Adrenal gland (tissue), 12 donors: ENCODE results near the gene ARPC1A. TPM values are rescaled to one million over a fixed set of nuclear protein-coding genes. Genes with fewer than 3 reads are reported as not detected.
"Not testable (repeated sequence)": the region's sequence is repeated elsewhere in the genome, so short reads cannot be mapped to it uniquely, and the experiment has no call there.

Experiments
- DNase-seq, 7 donors: peaks; one replicate each; pipeline ENCODE4 v3.0.0-alpha.2; 2019 to 2020
- H3K27ac ChIP-seq, 5 donors: fragments of 200-600 bp; sonication (generic) in 4 of 5; 1 replicate in 3 of 5; 2 replicates in 2 of 5; pipeline versions ENCODE4 v1.5.1 to v1.8.0; 2016 to 2020; ENCODE audit warnings: mild to moderate bottlenecking in 1 of 5
- H3K27me3 ChIP-seq: fragments of 200-600 bp; 2 replicates; pipeline ENCODE4 v1.8.0; 2021
- H3K36me3 ChIP-seq, 2 donors: fragments of 200-600 bp; replicated peaks in 1 of 2; 1 replicate in 1 of 2; 2 replicates in 1 of 2; pipeline versions ENCODE4 v1.5.1 to v1.8.0; 2018 to 2022
- H3K4me1 ChIP-seq, 2 donors: fragments of 200-600 bp; replicated peaks in 1 of 2; 1 replicate in 1 of 2; 2 replicates in 1 of 2; pipeline versions ENCODE4 v1.5.1 to v1.8.0; 2018 to 2021
- H3K4me3 ChIP-seq, 4 donors: fragments of 200-600 bp; sonication (generic) in 3 of 4; one replicate each; pipeline ENCODE4 v1.5.1; 2016 to 2018
- H3K9me3 ChIP-seq, 3 donors: fragments of 200-600 bp; sonication (generic) in 1 of 3; replicated peaks in 1 of 3; 1 replicate in 2 of 3; 2 replicates in 1 of 3; pipeline versions ENCODE4 v1.5.1 to v1.8.0; 2016 to 2021
- CTCF ChIP-seq, 6 experiments: fragments of 450-650 bp in 4 of 6; fragments of 200-600 bp in 2 of 6; sonication (generic) in 1 of 6; IDR thresholded peaks; 1 replicate in 5 of 6; 2 replicates in 1 of 6; pipeline versions ENCODE4 v1.5.1 to v1.8.0; 2016 to 2021; ENCODE audit warnings: antibody characterized with exemption in 6 of 6, mild to moderate bottlenecking in 2 of 6, moderate library complexity in 1 of 6
- POLR2A ChIP-seq, 2 donors: fragments of 450-650 bp; IDR thresholded peaks; one replicate each; pipeline ENCODE4 v1.6.1; 2017; ENCODE audit warnings: antibody characterized with exemption in 2 of 2, mild to moderate bottlenecking in 2 of 2, moderate library complexity in 1 of 2
- WGBS, 4 donors: extraction: QIAGEN DNeasy Blood & Tissue Kit in 2 of 4; methylation state at CpG; one replicate each; pipeline versions ENCODE4 v1.1.5 to v1.1.7; 2013 to 2017; 5-methylcytosine and 5-hydroxymethylcytosine counted together
- intact Hi-C, 2 donors: fragments of 100-400 bp; cut with DNase I; formaldehyde crosslinking; loops; one replicate each; pipeline versions ENCODE4 v1.14.1 to v1.15.0; 2022 to 2023
- polyA plus RNA-seq, 3 donors: library from polyadenylated mRNA; stranded (reverse); fragments of 200-250 nt in 2 of 3; fragments of 350-450 nt in 1 of 3; fragmentation: Illumina TruSeq in 1 of 3; extraction: RNeasy Lipid Tissue Mini Kit (QIAGEN cat#74804) in 1 of 3; gene quantifications; one replicate each; pipeline ENCODE4 v1.2.3, GENCODE V29; 2013 to 2014
- total RNA-seq, 9 donors: library from RNA; depleted of rRNA in 4 of 9; stranded (reverse); fragments of >200 nt in 4 of 9; fragments of 120-200 nt in 1 of 9; fragmentation: NEBNext Ultra II Directional in 1 of 9; extraction: Animal tissue kit (Norgen Biotek cat#: 25700) in 1 of 9; gene quantifications; one replicate each; pipeline versions ENCODE4 v1.1.0 to v1.2.4, GENCODE V29; 2013 to 2023
- donor health status: healthy with polysubstance abuse.
- donor health status: Bipolar disorder and iron deficiency.
- donor health status: DM: yes; HTN: yes; CAD: no.
- donor health status: DM: no; HTN: no; CAD: no.
- donor health status: DM: no; HTN: no; CAD: no.
- donor health status: DM: yes; HTN: yes; CAD: no.

ARPC1A gene
- total and polyA plus RNA-seq, 12 donors = 118 to 214 (median 152) TPM

DNA sequence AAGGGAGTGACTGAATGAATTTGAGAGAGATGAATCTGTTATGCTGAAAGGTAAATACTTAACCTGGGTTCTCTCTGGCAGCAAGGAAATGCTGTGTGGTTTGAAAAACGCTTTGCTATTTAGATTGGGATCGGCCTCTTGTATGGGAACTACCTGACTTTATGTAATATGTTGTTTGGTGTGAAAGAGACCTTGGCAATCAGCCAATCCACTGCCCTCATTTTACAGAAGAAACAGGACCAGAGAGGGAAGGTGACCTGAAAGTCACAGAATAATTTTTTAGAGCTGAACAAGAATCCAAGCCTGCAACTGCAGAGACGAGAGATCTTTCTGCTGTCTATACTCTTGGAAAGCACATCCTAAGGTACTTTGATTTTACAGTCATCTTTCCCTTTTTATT is 84.1 kb downstream of the ARPC1A start:
- Histone ChIP-seq H3K9me3 (no peaks in the 10 kb centered on the region), H3K27me3 (no peaks in the 10 kb centered on the region), H3K4me1 (peaks cover 16 to 39% of the 10 kb centered on the region in 2 donors), H3K36me3 (peaks cover 0 to 44% of the 10 kb centered on the region in 2 donors), H3K27ac (peak overlapping the region in 3 of 5 donors; percentile 91 to 99 (median 98)), H3K4me3 (peak overlapping the region in 2 of 4 donors; percentile 83 to 99)
- no peak for DNase-seq
- no peak for TF ChIP-seq POLR2A (IDR thresholded peaks at IDR 0.05)
- no peak for TF ChIP-seq CTCF (IDR thresholded peaks at IDR 0.05)
- WGBS, 4 donors = 22 to 31% (median 24%) methylated on average over 3 of the region's 3 CpGs
- intact Hi-C loops = no loop called here

- H3K4me3 ChIP-seq = no peak overlapping the region
- no peaks in the 10 kb centered on the region for H3K9me3 ChIP-seq
- no peak for TF ChIP-seq CTCF (IDR thresholded peaks at IDR 0.05)
- no peak for TF ChIP-seq POLR2A (IDR thresholded peaks at IDR 0.05)
- peaks cover 0 to 52% of the 10 kb centered on the region in 2 donors for H3K36me3 ChIP-seq
- 79 to 100% (median 96%) methylated on average over 2 of the region's 2 CpGs for WGBS, 4 donors
- no peak for DNase-seq
- peaks cover 16 to 34% of the 10 kb centered on the region in 2 donors for H3K4me1 ChIP-seq
- H3K27ac ChIP-seq = no peak overlapping the region
- intact Hi-C loops = no loop called here
- no peaks in the 10 kb centered on the region for H3K27me3 ChIP-seq
Observed at GRCh38 chr7:99410635-99411034, 84.9 kb downstream of the ARPC1A start.

GRCh38 chr7:99415513-99416127 is 89.9 kb downstream of the ARPC1A start:
- intact Hi-C loops = loop anchor here in 1 of 2 donors (5.0 kb wide), 1 partner anchor 53 kb away; no protein-coding TSS in a partner anchor
- H3K4me1 ChIP-seq, H3K9me3 ChIP-seq, H3K4me3 ChIP-seq, H3K27me3 ChIP-seq: not testable (repeated sequence)
- TF ChIP-seq CTCF (IDR thresholded peaks at IDR 0.05) = peak; percentile 57 to 81 (median 68)
- peaks cover 0 to 97% of the 10 kb centered on the region in 2 donors for H3K36me3 ChIP-seq
- 47 to 54% (median 53%) methylated on average over 17 of the region's 17 CpGs for WGBS, 4 donors
- DNase-seq = peak; percentile 75 to 92 (median 80)
- peak overlapping the region in 1 of 5 donors; percentile 54 for H3K27ac ChIP-seq

Other genes with a start within 250 kb of the ARPC1A start
- gene SMURF1, start 181.8 kb upstream of the ARPC1A start, total RNA-seq = 10 to 100 TPM; 16.7 to 40.3 (median 23.2) TPM
- 10 to 100 TPM in 2 of 3 donors, 1 to 10 TPM in 1; 8.9 to 16.7 (median 14.8) TPM for gene SMURF1, start 181.8 kb upstream of the ARPC1A start, polyA plus RNA-seq
- gene KPNA7, start 117.8 kb upstream of the ARPC1A start, total RNA-seq = under 1 TPM in 1 of 9 donors, not detected in 8; 0.28 TPM
- gene KPNA7, start 117.8 kb upstream of the ARPC1A start, polyA plus RNA-seq = under 1 TPM in 1 of 3 donors, not detected in 2; 0.07 TPM
- gene MYH16, start 53.1 kb upstream of the ARPC1A start, total RNA-seq = under 1 TPM in 1 of 9 donors, not detected in 8; 0.28 TPM
- under 1 TPM in 1 of 3 donors, not detected in 2; 0.03 TPM for gene MYH16, start 53.1 kb upstream of the ARPC1A start, polyA plus RNA-seq
- gene ARPC1B, start 48.8 kb downstream of the ARPC1A start, total RNA-seq = 100 to 1,000 TPM in 5 of 9 donors, 10 to 100 TPM in 4; 74.3 to 353 (median 103) TPM
- 10 to 100 TPM; 57.2 to 97.9 (median 90.7) TPM for gene ARPC1B, start 48.8 kb downstream of the ARPC1A start, polyA plus RNA-seq
- 100 to 1,000 TPM in 1 of 9 donors, 10 to 100 TPM in 8; 43.6 to 126 (median 89.3) TPM for gene PDAP1, start 82.7 kb downstream of the ARPC1A start, total RNA-seq
- 100 to 1,000 TPM in 1 of 3 donors, 10 to 100 TPM in 2; 87.8 to 187 (median 95.8) TPM for gene PDAP1, start 82.7 kb downstream of the ARPC1A start, polyA plus RNA-seq
- 100 to 1,000 TPM in 2 of 9 donors, 10 to 100 TPM in 7; 59.0 to 129 (median 76.7) TPM for gene BUD31, start 83.1 kb downstream of the ARPC1A start, total RNA-seq
- gene BUD31, start 83.1 kb downstream of the ARPC1A start, polyA plus RNA-seq = 100 to 1,000 TPM; 141 to 287 (median 208) TPM
- gene PTCD1, start 112.9 kb downstream of the ARPC1A start, total RNA-seq = 1 to 10 TPM; 4.5 to 9.2 (median 6.1) TPM
- 1 to 10 TPM; 2.5 to 6.5 (median 3.6) TPM for gene PTCD1, start 112.9 kb downstream of the ARPC1A start, polyA plus RNA-seq
- gene CPSF4, start 113.0 kb downstream of the ARPC1A start, total RNA-seq = 10 to 100 TPM; 21.8 to 40.5 (median 27.7) TPM
- 10 to 100 TPM; 16.0 to 40.1 (median 38.0) TPM for gene CPSF4, start 113.0 kb downstream of the ARPC1A start, polyA plus RNA-seq
- 1,000 to 10,000 TPM in 2 of 9 donors, 100 to 1,000 TPM in 7; 281 to 1,322 (median 354) TPM for gene ATP5MF, start 140.3 kb downstream of the ARPC1A start, total RNA-seq
- 1,000 to 10,000 TPM in 1 of 3 donors, 100 to 1,000 TPM in 2; 816 to 1,527 (median 908) TPM for gene ATP5MF, start 140.3 kb downstream of the ARPC1A start, polyA plus RNA-seq
- gene ZNF789, start 147.0 kb downstream of the ARPC1A start, total RNA-seq = 10 to 100 TPM in 2 of 9 donors, 1 to 10 TPM in 7; 1.5 to 14.6 (median 6.6) TPM
- 10 to 100 TPM; 11.7 to 22.8 (median 18.0) TPM for gene ZNF789, start 147.0 kb downstream of the ARPC1A start, polyA plus RNA-seq
- gene ZNF394, start 174.4 kb downstream of the ARPC1A start, total RNA-seq = 10 to 100 TPM; 11.8 to 29.5 (median 23.3) TPM
- gene ZNF394, start 174.4 kb downstream of the ARPC1A start, polyA plus RNA-seq = 10 to 100 TPM; 10.5 to 31.0 (median 18.5) TPM
- 10 to 100 TPM in 1 of 9 donors, 1 to 10 TPM in 8; 7.3 to 18.5 (median 9.1) TPM for gene ZKSCAN5, start 178.8 kb downstream of the ARPC1A start, total RNA-seq
- 10 to 100 TPM in 1 of 3 donors, 1 to 10 TPM in 2; 4.5 to 12.1 (median 6.1) TPM for gene ZKSCAN5, start 178.8 kb downstream of the ARPC1A start, polyA plus RNA-seq
- 10 to 100 TPM in 1 of 9 donors, 1 to 10 TPM in 8; 4.0 to 10.4 (median 6.5) TPM for gene FAM200A, start 226.2 kb downstream of the ARPC1A start, total RNA-seq
- 10 to 100 TPM in 1 of 3 donors, 1 to 10 TPM in 2; 5.6 to 10.7 (median 9.3) TPM for gene FAM200A, start 226.2 kb downstream of the ARPC1A start, polyA plus RNA-seq
- gene ZNF655, start 232.7 kb downstream of the ARPC1A start, total RNA-seq = 100 to 1,000 TPM in 2 of 9 donors, 10 to 100 TPM in 7; 44.9 to 132 (median 73.1) TPM
- gene ZNF655, start 232.7 kb downstream of the ARPC1A start, polyA plus RNA-seq = 10 to 100 TPM; 37.6 to 56.9 (median 49.3) TPM